ENCODE measurements around the gene TMEM176A. TPM values are rescaled to one million over a fixed set of nuclear protein-coding genes. Genes with fewer than 3 reads are reported as not detected.

Gene TMEM176A
- total and polyA plus RNA-seq, 2 donors from 2014 or later, result 288 to 513 TPM

DNA sequence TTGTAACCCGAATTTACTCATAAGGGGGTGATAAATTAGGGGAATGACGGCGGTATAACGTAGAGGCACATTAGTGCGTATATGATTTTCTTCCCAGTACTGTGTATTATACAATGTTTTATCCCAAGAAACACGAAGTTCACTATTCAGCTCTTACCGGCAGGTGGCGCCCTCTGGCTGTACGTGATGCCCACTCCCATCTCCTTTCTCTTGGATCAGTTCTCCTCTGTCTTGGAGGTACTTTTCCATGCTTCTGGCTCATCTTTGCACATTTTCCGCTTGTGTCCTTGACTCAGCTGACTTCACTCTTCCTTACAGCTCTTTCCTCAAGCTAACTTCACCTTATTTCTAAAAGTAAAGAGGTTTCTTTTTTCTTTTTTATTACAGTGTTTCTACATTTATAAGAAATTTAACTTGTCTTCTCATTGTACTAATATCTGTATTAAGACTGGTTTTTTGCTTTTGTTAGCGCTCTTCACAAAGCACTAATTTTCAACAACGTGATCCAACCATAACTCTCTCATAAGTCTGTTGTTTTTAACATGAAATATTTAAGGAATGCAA is 21.7 kb upstream of the TMEM176A start:
- no peak overlapping the region for H3K9ac ChIP-seq (ENCODE audit: low read length in 3 of 3)
- H3K27me3 ChIP-seq (ENCODE audit: control insufficient read depth, insufficient read depth, low read length), result no peaks in the 10 kb centered on the region
- no peaks in the 10 kb centered on the region for H3K36me3 ChIP-seq (ENCODE audit: control insufficient read depth in 2 of 3, insufficient read depth in 3 of 3, low read length in 3 of 3)
- FAIRE-seq, result peak; percentile 59
- H3K4me3 ChIP-seq (ENCODE audit: low read length in 3 of 3), result no peak overlapping the region
- intact Hi-C loops (cut with DNase I), result no loop called here
- no peaks in the 10 kb centered on the region for H3K9me3 ChIP-seq (ENCODE audit: control insufficient read depth in 2 of 3, insufficient read depth in 1 of 3, low read length in 3 of 3)
- no peaks in the 10 kb centered on the region for H3K4me1 ChIP-seq (ENCODE audit: control insufficient read depth in 2 of 3, insufficient read depth in 2 of 3, low read depth in 1 of 3, low read length in 3 of 3)
- DNase-seq, result peak; percentile 82 to 89 (median 84)
- TF ChIP-seq, protein P1, sequence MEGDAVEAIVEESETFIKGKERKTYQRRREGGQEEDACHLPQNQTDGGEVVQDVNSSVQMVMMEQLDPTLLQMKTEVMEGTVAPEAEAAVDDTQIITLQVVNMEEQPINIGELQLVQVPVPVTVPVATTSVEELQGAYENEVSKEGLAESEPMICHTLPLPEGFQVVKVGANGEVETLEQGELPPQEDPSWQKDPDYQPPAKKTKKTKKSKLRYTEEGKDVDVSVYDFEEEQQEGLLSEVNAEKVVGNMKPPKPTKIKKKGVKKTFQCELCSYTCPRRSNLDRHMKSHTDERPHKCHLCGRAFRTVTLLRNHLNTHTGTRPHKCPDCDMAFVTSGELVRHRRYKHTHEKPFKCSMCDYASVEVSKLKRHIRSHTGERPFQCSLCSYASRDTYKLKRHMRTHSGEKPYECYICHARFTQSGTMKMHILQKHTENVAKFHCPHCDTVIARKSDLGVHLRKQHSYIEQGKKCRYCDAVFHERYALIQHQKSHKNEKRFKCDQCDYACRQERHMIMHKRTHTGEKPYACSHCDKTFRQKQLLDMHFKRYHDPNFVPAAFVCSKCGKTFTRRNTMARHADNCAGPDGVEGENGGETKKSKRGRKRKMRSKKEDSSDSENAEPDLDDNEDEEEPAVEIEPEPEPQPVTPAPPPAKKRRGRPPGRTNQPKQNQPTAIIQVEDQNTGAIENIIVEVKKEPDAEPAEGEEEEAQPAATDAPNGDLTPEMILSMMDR (IDR thresholded peaks at IDR 0.05; ENCODE audit: borderline replicate concordance, extremely low read depth, insufficient read depth), result peak; percentile 86
- H3K27ac ChIP-seq (ENCODE audit: low read depth in 2 of 2, low read length in 2 of 2), result no peak overlapping the region

DNA sequence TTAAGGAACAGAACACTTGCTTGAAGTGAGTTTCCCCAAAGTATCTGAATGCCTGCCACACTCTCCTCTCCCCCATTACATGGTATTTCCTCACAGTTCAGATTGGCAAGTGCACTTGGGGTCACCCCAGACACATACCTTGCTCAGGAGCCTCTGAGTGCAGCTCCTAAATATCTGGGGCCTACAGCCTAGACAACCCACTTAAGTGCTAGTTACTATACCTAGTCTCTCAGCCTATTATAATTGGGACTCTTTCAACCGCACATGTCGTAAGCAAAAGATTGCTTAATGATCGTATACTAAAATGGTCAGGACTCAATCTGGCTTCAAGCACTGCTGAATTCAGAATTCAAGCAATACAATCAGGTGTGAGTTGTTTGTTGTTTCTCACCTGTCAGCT is 20.3 kb upstream of the TMEM176A start:
- no peaks in the 10 kb centered on the region for H3K27me3 ChIP-seq (ENCODE audit: control insufficient read depth, insufficient read depth, low read length)
- FAIRE-seq (no peak), DNase-seq (no peak)
- TF ChIP-seq, protein P1 (IDR thresholded peaks at IDR 0.05; ENCODE audit: borderline replicate concordance, extremely low read depth, insufficient read depth), result no peak
- intact Hi-C loops (cut with DNase I), result no loop called here
- H3K9ac ChIP-seq (ENCODE audit: low read length in 3 of 3), result no peak overlapping the region
- no peak overlapping the region for H3K27ac ChIP-seq (ENCODE audit: low read depth in 2 of 2, low read length in 2 of 2)
- H3K36me3 ChIP-seq (ENCODE audit: control insufficient read depth in 2 of 3, insufficient read depth in 3 of 3, low read length in 3 of 3), result no peaks in the 10 kb centered on the region
- H3K9me3 ChIP-seq (ENCODE audit: control insufficient read depth in 2 of 3, insufficient read depth in 1 of 3, low read length in 3 of 3), result no peaks in the 10 kb centered on the region
- H3K4me3 ChIP-seq (ENCODE audit: low read length in 3 of 3), result no peak overlapping the region
- peaks cover 0 to 6% (median 5%) of the 10 kb centered on the region in 3 donors for H3K4me1 ChIP-seq (ENCODE audit: control insufficient read depth in 2 of 3, insufficient read depth in 2 of 3, low read depth in 1 of 3, low read length in 3 of 3)

DNA sequence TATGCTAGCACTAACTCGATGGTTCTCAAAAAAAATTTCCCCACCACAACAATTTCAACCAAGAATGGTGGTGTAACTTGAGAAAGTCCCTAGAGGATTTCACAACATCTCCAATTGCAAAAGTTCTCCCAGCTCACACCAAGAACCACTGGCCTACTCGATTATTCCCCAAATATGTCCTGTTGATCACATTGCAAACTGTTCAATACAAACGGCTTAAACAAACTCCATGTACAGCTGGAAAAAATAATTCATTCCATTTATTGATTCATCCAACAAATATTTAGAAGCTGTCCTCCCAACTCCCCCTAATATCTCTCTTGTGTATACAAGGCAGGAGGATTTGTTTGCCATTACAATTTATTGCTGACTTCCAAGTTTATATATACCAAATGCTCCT is 19.5 kb upstream of the TMEM176A start:
- Histone ChIP-seq H3K4me3 (ENCODE audit: low read length in 3 of 3) (no peak overlapping the region), H3K36me3 (ENCODE audit: control insufficient read depth in 2 of 3, insufficient read depth in 3 of 3, low read length in 3 of 3) (no peaks in the 10 kb centered on the region), H3K27me3 (ENCODE audit: control insufficient read depth, insufficient read depth, low read length) (no peaks in the 10 kb centered on the region), H3K9me3 (ENCODE audit: control insufficient read depth in 2 of 3, insufficient read depth in 1 of 3, low read length in 3 of 3) (no peaks in the 10 kb centered on the region), H3K9ac (ENCODE audit: low read length in 3 of 3) (no peak overlapping the region), H3K4me1 (ENCODE audit: control insufficient read depth in 2 of 3, insufficient read depth in 2 of 3, low read depth in 1 of 3, low read length in 3 of 3) (peaks cover 0 to 6% (median 5%) of the 10 kb centered on the region in 3 donors), H3K27ac (ENCODE audit: low read depth in 2 of 2, low read length in 2 of 2) (no peak overlapping the region)
- intact Hi-C loops (cut with DNase I), result no loop called here
- FAIRE-seq, result no peak
- TF ChIP-seq, protein P1 (IDR thresholded peaks at IDR 0.05; ENCODE audit: borderline replicate concordance, extremely low read depth, insufficient read depth), result no peak
- DNase-seq, result no peak

DNA sequence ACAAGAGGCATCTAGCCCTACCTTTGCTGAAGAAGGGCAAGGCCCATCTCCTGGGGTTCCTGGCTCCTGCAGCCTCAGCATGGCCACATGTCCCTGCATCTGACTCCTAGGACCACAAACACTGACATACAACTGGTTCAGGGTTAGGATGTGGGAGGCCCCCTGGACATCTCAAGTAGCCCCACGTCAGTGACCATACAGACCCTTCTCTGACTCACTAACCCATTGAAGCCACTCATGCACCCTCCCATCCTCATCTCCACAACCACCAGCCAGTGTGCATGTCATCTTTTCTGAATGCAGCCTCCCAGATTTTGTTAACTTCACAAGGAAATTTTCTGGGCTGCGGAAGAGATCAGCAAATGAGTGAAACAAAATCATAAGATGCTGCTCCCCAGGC is 18.6 kb upstream of the TMEM176A start:
- TF ChIP-seq, protein P1 (IDR thresholded peaks at IDR 0.05; ENCODE audit: borderline replicate concordance, extremely low read depth, insufficient read depth), result no peak
- intact Hi-C loops (cut with DNase I), result no loop called here
- no peak overlapping the region for H3K27ac ChIP-seq (ENCODE audit: low read depth in 2 of 2, low read length in 2 of 2)
- no peak for FAIRE-seq
- no peak overlapping the region for H3K9ac ChIP-seq (ENCODE audit: low read length in 3 of 3)
- no peaks in the 10 kb centered on the region for H3K9me3 ChIP-seq (ENCODE audit: control insufficient read depth in 2 of 3, insufficient read depth in 1 of 3, low read length in 3 of 3)
- peaks cover 0 to 6% (median 5%) of the 10 kb centered on the region in 3 donors for H3K4me1 ChIP-seq (ENCODE audit: control insufficient read depth in 2 of 3, insufficient read depth in 2 of 3, low read depth in 1 of 3, low read length in 3 of 3)
- H3K36me3 ChIP-seq (ENCODE audit: control insufficient read depth in 2 of 3, insufficient read depth in 3 of 3, low read length in 3 of 3), result no peaks in the 10 kb centered on the region
- no peaks in the 10 kb centered on the region for H3K27me3 ChIP-seq (ENCODE audit: control insufficient read depth, insufficient read depth, low read length)
- DNase-seq, result no peak
- no peak overlapping the region for H3K4me3 ChIP-seq (ENCODE audit: low read length in 3 of 3)

Measured in kidney (tissue), 14 donors.